Measurements from ENCODE around the gene OR5V1.
"Not testable (repeated sequence)": the region's sequence is repeated elsewhere in the genome, so short reads cannot be mapped to it uniquely, and the experiment has no call there.

OR5V1 gene
- 0 reads per million in 4 donors for total RNA-seq

- DNase-seq: no peak
These were observed at the start of gene OR5V1 for GRCh38 chr6:29368765-29369164. Gene OR5V1, minus strand, starts transcription at chr6:29368865. Its CDS starts 12,670 bp downstream, at chr6:29356195.

DNA sequence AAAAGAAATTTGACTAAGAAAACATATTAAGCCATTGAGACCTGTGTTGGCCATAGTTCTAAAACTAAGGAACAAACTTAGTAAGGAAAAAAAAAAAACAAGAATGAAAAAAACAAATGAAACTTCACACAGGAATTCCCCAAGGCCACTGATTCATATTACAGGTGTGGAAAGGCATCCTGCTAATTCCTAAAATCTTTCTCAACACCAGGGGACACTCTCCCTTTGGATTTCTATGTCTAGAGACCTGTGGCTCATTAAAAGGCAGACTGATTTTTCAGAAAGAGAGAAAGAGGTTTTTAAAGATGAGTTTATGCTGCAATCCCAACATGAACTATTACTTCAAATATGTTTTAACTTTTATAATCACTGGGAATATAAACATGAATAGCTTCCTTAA lies 45.9 kb upstream of the OR5V1 start, which contains the start of gene OR12D1:
Gene OR12D1, plus strand, starts transcription at position 341 of the 400 bp plus-strand sequence.
- no peak for DNase-seq

GRCh38 chr6:29403801-29404200 lies 35.1 kb upstream of the OR5V1 start:
- DNase-seq: no peak

- no peak for DNase-seq
These were observed 30.9 kb upstream of the OR5V1 start for GRCh38 chr6:29399525-29399924.

DNA sequence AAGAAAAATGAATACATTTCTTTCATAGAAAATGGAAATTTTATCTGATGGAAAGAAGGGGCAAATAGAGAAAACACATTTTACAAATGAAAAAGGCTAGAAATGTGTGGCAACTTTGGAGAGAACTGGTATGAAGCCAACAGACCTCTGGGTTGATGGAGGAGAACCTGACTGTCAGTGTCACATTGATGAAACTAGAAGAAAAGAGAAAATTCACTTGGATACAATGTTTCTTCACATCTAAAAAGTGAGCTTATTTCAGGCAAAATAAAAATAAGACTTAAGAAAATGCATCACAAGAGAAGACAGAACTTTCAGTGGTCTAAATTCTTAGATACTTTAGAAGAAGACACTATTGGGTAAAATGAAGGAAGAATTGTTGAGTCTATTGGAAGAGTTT lies 26.7 kb upstream of the OR5V1 start, which contains the start of gene OR12D2:
Gene OR12D2, plus strand, starts transcription at position 301 of the 400 bp plus-strand sequence. CDS start 1,069 bp downstream, outside the sequence.
- no peak for DNase-seq

DNA sequence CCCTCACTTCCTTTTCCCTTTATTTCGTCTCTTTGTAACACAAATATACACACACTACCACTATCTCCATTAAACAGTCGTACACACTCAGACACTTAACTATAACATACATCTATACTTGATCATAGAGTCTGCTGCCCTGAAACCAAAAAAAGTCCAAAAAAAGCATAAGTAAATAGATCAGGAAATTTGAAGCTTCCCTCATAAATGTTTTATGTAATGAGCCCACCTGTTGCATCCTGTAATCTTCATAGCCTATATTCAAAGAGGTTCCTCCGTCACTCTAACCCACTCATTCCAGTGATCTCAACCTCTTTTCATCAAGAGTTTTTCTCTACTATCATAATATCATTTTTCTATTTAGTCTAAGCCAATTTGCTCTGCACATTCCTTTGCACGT lies 19.9 kb upstream of the OR5V1 start:
- no peak for DNase-seq

DNA sequence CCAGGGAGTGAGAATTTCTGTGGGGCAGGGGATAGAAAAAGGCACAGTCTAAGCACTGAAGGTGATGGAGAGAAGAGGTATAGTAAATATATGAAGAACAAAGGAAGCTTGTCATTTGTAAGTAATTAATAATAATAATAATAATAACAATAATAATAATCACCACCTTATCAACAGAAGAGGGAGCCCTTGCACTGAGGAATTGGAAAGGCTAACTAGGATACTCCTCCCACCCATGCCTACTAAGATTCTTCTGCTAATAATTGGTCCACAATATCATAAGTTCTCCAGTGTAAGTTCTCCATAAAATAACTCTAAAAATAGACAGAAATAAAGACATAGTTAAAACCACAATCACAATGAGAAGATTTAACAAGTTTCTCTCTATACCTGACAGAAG lies 7.3 kb upstream of the OR5V1 start:
- DNase-seq: no peak

DNA sequence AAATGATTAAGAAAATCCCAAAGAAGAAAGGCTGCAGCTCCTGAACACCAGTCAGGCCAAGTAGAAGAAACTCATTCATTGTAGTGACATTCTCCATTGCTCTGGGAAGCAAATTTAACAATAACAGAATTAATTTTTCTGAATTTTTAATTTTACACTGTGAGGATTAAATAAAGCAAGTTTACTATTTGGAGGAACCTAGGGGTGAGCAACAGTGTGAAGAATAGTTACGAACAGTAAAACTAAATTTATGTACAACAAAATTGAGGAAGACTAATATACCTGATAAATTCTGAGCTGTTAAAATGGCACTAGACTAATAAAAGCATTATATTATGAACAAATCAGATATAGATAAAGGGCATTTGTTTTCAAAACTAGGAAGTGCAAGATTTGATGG lies 6.5 kb upstream of the OR5V1 start, which contains the start of gene OR12D3:
Gene OR12D3, minus strand, starts transcription at position 101 of the 400 bp plus-strand sequence. Its CDS starts 4 bp downstream, at position 97.
- no peak for DNase-seq

DNA sequence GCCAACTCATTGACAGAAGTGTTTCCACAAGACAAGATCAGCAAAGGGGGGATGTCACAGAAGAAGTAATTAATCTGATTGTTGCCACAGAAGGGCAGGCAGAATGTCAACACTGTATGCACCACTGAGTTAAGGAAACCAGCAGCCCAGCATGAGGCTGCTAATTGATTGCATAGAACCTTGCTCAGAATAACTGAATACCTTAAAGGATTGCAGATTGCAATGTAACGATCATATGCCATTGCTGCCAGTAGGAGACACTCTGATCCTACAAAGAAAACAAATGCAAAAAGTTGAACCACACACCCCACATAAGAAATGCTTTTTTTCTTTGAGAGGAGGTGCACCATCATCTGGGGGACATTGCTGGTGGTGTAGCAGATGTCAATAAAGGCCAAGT lies 13.1 kb downstream of the OR5V1 start:
- DNase-seq: no peak

GRCh38 chr6:29354980-29355379 lies 13.7 kb downstream of the OR5V1 start:
- DNase-seq: no peak

- DNase-seq: not testable (repeated sequence)
These were observed 19.3 kb downstream of the OR5V1 start for GRCh38 chr6:29349348-29349747.

DNA sequence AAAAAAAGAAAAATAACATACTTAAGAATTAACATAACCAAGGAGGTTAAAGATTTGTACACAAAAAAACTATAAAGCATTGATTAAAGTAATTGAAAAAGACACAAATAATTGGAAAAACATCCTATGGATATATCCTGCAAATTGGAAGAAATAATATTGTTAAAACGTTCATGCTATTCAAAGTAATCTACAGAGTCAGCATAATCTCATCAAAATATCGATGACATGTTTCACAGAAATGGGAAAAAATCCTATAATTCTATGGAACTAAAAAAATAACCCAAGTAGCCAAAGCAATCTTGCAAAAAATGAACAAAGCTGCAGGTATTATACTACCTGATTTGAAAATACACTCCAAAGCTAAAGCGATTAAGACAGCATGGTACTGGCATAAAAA lies 23.3 kb downstream of the OR5V1 start:
- no peak for DNase-seq

DNA sequence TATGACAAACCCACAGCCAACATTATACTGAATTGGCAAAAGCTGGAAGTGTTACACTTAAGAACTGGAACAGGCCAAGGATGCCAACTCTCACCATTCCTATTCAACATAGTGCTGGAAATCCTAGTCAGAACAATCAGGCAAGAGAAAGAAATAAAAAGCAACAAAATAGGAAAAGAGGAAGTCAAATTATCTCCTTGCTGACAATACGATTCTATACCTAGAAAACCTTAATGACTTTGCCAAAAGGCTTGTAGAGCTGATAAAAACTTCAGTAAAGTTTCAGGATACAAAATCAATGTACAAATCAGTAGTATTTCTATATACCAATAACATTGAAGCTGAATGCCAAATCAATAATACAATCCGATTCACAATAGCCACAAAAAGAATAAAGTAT lies 32.4 kb downstream of the OR5V1 start:
- no peak for DNase-seq

DNA sequence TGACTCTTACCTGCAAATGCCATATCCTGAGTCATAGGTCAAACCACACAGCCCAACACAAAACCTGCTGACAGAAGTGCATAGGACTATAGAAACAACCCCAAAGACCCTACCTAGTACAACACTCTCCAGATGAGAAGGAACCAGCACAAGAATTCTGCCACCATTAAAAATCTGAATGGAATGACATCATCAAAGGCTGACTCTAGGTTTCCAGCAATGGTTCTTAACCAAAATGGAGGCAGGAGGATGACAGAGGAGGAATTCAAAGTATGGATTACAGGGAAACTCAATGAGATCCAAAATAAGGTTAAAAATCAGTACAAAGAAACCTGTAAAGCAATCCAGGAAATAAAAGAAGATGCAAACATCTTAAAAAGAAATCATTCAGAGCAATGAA lies 36.0 kb downstream of the OR5V1 start:
- DNase-seq: no peak

DNA sequence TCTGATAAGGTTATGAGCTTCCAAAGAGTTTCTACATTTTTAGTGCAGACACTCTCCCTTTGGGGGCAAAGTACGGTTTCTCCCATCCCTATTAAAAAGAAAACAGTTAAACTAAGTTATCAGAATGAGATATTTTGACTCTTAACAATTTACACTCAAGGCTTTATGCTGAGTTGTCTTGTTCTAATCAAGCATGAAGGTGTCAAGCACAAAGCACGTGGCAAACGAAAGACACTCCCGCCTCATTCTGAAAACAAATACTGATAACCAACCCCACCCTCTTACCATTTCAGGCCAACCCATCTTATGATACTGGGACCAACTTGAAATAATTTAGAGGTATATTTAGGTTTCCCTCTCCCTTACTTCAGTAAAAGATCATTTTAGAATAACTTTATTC lies 42.9 kb downstream of the OR5V1 start:
- no peak for DNase-seq

DNA sequence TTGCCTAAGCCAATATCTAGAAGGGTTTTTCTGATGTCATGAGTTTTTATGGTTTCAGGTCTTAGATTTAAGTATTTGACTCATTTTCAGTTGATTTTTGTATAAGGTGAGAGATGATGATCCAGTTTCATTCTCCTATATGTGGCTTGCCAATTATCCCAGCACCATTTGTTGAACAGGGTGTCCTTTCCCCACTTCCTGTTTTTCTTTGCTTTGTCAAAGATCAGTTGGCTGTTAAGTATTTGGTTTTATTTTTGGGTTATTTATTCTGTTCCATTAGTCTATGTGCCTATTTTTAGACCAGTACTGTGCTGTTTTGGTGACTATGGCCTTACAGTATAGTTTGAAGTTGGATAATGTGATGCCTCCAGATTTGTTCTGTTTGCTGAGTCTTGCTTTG lies 45.3 kb downstream of the OR5V1 start:
- DNase-seq: not testable (repeated sequence)

DNA sequence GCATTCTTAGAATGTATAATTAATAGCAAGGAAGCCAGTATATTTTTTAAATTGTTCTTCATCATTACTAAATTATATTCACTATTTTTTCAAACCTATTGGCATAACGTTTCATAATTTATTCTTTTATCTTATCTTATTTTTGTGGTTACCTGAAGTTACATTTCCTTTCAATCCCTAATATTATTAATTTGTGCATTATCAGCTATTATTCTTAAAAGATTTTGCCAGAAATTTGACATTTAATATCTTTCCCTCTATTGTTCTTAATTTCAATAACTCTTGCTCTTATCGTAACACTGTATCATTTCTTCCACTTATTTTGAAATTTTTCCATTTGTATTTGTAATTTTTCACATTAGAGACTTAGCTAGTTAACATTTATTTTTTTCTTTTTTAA lies 48.7 kb downstream of the OR5V1 start:
- no peak for DNase-seq
